ENCODE data around the gene CGREF1. TPM values are rescaled to one million over a fixed set of nuclear protein-coding genes. Genes with fewer than 3 reads are reported as not detected.
A peak's percentile ranks its signal among the peaks of the same experiment; 100 is the strongest.

The CGREF1 gene
- total RNA-seq, 1 donor from 2014 or later, result not detected

- peaks cover 15% of the 10 kb centered on the region for H3K4me1 Mint-ChIP-seq (ENCODE audit: unreplicated experiment)
- peaks cover 12% of the 10 kb centered on the region for H3K27me3 Mint-ChIP-seq (ENCODE audit: unreplicated experiment)
- no peak overlapping the region for H3K27ac Mint-ChIP-seq (ENCODE audit: unreplicated experiment)
- no peaks in the 10 kb centered on the region for H3K36me3 Mint-ChIP-seq (ENCODE audit: low read depth, unreplicated experiment)
- no peak for TF ChIP-seq CTCF (IDR thresholded peaks at IDR 0.05; ENCODE audit: unreplicated experiment)
- DNase-seq (ENCODE audit: low spot score), result no peak
- no peak overlapping the region for H3K4me3 Mint-ChIP-seq (ENCODE audit: unreplicated experiment)
- H3K9me3 Mint-ChIP-seq (ENCODE audit: unreplicated experiment), result no peaks in the 10 kb centered on the region
These were observed 25.2 kb downstream of the CGREF1 start for GRCh38 chr2:27093430-27094352.

- no peak for TF ChIP-seq CTCF (IDR thresholded peaks at IDR 0.05; ENCODE audit: unreplicated experiment)
- no peak for DNase-seq (ENCODE audit: low spot score)
- H3K36me3 Mint-ChIP-seq (ENCODE audit: low read depth, unreplicated experiment), result no peaks in the 10 kb centered on the region
- H3K9me3 Mint-ChIP-seq (ENCODE audit: unreplicated experiment), result no peaks in the 10 kb centered on the region
- H3K4me1 Mint-ChIP-seq (ENCODE audit: unreplicated experiment), result peaks cover 15% of the 10 kb centered on the region
- H3K27ac Mint-ChIP-seq (ENCODE audit: unreplicated experiment), result peak overlapping the region; percentile 64
- no peak overlapping the region for H3K4me3 Mint-ChIP-seq (ENCODE audit: unreplicated experiment)
- H3K27me3 Mint-ChIP-seq (ENCODE audit: unreplicated experiment), result peaks cover 14% of the 10 kb centered on the region
These were observed 26.1 kb downstream of the CGREF1 start for GRCh38 chr2:27092696-27093429.

- peaks cover 11% of the 10 kb centered on the region for H3K27me3 Mint-ChIP-seq (ENCODE audit: unreplicated experiment)
- H3K27ac Mint-ChIP-seq (ENCODE audit: unreplicated experiment), result no peak overlapping the region
- no peak for TF ChIP-seq CTCF (IDR thresholded peaks at IDR 0.05; ENCODE audit: unreplicated experiment)
These were observed 26.9 kb downstream of the CGREF1 start for GRCh38 chr2:27091746-27092695.

GRCh38 chr2:27089111-27089954, 29.6 kb downstream of the CGREF1 start:
- no peak for TF ChIP-seq CTCF (IDR thresholded peaks at IDR 0.05; ENCODE audit: unreplicated experiment)
- Mint-ChIP-seq H3K27me3 (ENCODE audit: unreplicated experiment) (peaks cover 8% of the 10 kb centered on the region), H3K4me3 (ENCODE audit: unreplicated experiment) (no peak overlapping the region), H3K27ac (ENCODE audit: unreplicated experiment) (no peak overlapping the region), H3K36me3 (ENCODE audit: low read depth, unreplicated experiment) (no peaks in the 10 kb centered on the region), H3K4me1 (ENCODE audit: unreplicated experiment) (peaks cover 13% of the 10 kb centered on the region), H3K9me3 (ENCODE audit: unreplicated experiment) (no peaks in the 10 kb centered on the region)
- DNase-seq (ENCODE audit: low spot score), result no peak

More at GRCh38 chr2:27091746-27092695, 26.9 kb downstream of the CGREF1 start:
- Mint-ChIP-seq H3K4me1 (ENCODE audit: unreplicated experiment) (peaks cover 17% of the 10 kb centered on the region), H3K4me3 (ENCODE audit: unreplicated experiment) (no peak overlapping the region), H3K36me3 (ENCODE audit: low read depth, unreplicated experiment) (no peaks in the 10 kb centered on the region), H3K9me3 (ENCODE audit: unreplicated experiment) (no peaks in the 10 kb centered on the region)
- no peak for DNase-seq (ENCODE audit: low spot score)

Data from endothelial cell (in vitro differentiated cells).